ENCODE results near the gene SOAT2.

Gene SOAT2

DNA sequence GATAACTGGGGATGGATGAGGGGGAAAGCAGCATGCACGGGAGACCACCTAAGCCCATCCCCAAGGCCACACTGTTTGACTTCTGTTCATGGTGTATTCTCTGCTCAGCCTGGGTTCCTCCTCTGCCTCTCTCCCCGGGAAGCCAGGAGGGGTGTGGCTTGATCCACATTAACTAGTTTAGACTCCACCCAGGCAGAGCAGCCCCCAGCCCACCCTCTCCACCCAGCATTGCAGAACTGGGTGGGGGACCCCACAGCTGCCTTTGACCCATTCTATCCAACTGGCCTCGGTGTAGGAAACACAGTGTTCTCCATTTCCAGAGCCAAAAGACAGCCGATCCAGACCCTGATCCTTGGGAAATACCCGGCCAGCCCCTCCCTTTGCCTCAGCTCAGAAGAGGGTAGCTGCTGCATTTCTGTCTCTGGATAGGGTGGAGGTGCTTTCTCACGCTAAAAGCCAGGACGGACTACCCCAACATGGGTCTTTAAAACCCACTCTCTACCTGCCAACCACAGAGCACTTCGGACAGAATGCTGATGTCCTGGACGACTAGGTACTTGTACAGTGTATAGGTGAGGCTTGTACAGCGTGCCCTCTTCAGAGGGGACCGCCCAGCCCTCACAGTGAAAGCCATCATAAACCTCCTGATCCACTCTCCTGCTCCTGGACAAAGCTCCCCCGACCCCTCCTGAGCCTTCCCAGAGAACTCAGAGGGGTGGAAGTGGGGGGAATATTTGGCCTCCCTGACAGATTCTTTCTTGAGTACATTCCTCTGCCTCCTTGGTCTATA is 33.5 kb upstream of the SOAT2 start:
- Histone ChIP-seq H3K4me3 (ENCODE audit: insufficient read depth in 1 of 2, low read depth in 1 of 2, low read length in 2 of 2) (no peak overlapping the region), H3K36me3 (ENCODE audit: control insufficient read depth in 1 of 2, insufficient read depth in 2 of 2, low read depth in 1 of 2, low read length in 2 of 2) (peaks cover 37 to 65% of the 10 kb centered on the region in 2 experiments), H3K23ac (ENCODE audit: low read length in 2 of 2) (no peak overlapping the region), H4K8ac (ENCODE audit: low read length) (no peak overlapping the region), H2AFZ (ENCODE audit: low read depth, low read length) (no peak overlapping the region), H2BK5ac (ENCODE audit: low read depth, low read length, poor library complexity, severe bottlenecking) (no peak overlapping the region), H3K79me1 (replicated peaks; ENCODE audit: low read length, poor library complexity, severe bottlenecking) (peaks cover 18% of the 10 kb centered on the region), H2AK5ac (ENCODE audit: low read length, severe bottlenecking) (no peak overlapping the region), H2BK120ac (ENCODE audit: low read depth, low read length) (no peak overlapping the region), H3K4me2 (ENCODE audit: low read length, poor library complexity, severe bottlenecking) (no peak overlapping the region), H3K27ac (ENCODE audit: low read length, poor library complexity, severe bottlenecking) (no peak overlapping the region), H3K27me3 (ENCODE audit: control insufficient read depth in 1 of 2, insufficient read depth in 1 of 2, low read length in 2 of 2) (no peaks in the 10 kb centered on the region), H3K9ac (ENCODE audit: low read length) (peak overlapping the region; percentile 32), H3K4ac (ENCODE audit: low read depth in 1 of 2, low read length in 2 of 2) (no peak overlapping the region), H3K14ac (ENCODE audit: low read length in 2 of 2) (no peak overlapping the region), H3K18ac (ENCODE audit: low read depth in 1 of 2, low read length in 2 of 2) (no peak overlapping the region), H4K91ac (ENCODE audit: low read length) (peak overlapping the region; percentile 34), H2BK15ac (ENCODE audit: low read depth, poor library complexity, severe bottlenecking) (no peak overlapping the region), H3K9me3 (ENCODE audit: control insufficient read depth, low read length) (no peaks in the 10 kb centered on the region), H2BK12ac (ENCODE audit: low read length in 2 of 2) (no peak overlapping the region), H3K4me1 (ENCODE audit: control insufficient read depth, insufficient read depth, low read depth, low read length) (peaks cover 24% of the 10 kb centered on the region)
- 84% methylated on average over 7 of the region's 12 CpGs for WGBS
- DNase-seq, result no peak

DNA sequence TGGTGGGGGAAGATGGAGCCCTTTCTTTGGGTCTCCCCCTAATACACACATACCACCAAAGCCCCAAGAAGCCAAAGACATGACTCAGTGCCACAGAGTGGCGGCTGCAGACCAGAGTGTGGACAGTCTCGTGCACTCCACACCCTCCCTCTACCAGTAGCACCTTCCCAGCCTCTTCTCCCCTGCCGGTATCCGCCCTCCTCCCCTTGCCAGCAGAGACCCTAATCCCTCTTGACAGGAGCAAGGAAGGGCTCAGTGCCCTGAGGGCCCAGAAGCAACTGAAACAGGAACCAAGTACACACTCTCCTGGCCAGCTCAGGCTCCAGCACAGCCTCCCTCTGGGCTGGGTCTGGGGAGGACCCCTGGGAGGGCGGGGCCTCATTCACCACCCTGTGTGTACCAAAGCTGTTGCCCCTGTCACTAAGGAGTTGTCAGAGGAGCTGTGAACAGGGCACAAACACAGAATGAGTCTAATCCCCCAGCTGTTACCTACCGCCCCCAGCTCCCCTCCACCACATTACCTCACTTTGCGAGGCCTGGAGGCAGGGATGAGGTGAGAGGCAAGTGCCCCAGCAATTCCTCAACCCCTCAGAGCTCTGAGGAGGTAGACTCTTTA is 32.3 kb upstream of the SOAT2 start:
- WGBS, result 72% methylated on average over 6 of the region's 7 CpGs
- H4K91ac ChIP-seq (ENCODE audit: low read length), result peak overlapping the region; percentile 9
- DNase-seq, result no peak

DNA sequence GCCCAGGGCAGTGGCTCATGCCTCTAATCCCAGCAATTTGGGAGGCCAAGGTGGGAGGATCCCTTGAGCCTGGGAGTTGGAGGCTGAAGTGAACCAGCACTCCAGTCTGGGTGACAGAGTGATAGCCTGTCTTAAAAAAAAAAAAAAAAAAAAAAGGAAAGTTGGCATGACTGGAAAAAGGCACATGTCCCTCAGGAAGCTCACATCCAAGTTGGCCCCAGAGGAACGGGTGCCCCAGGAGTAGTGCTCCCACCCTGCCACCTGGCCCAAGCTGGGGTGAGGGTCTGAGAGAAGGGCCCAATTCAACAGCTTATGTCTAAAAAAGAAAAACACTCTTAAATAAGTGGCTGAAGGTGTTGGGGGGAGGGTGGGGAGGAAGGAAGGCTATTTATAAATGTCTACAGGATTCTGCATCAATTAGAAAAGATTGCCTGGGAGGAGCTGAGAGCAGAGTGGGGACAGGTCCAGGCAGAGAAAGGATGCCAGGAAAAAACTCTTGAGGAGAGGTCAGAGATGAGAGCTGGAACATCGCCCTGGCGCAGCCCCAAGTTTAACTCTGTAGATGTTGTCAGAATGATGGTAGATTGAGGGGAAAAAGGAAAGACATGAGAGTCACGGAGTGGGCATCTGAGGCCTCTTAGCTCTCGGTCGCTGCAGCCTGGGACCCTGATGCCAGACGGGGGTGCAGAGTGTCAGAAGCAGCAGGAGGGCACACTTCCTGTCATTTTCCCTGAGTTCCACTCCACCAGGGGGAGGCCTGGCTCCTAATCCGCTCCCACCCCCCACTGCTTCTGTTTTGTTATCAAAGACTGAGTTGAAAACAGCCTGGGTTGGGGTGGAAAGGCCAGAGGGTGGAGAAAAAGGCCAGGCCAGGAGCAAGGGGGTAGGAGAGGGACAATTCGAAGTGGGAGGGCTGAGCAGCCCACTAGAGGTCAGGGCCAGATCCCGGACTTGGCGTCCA is 31.4 kb upstream of the SOAT2 start:
- Histone ChIP-seq H2BK120ac (ENCODE audit: low read depth, low read length) (no peak overlapping the region), H2BK5ac (ENCODE audit: low read depth, low read length, poor library complexity, severe bottlenecking) (no peak overlapping the region), H2BK15ac (ENCODE audit: low read depth, poor library complexity, severe bottlenecking) (peak overlapping the region; percentile 68), H3K9ac (ENCODE audit: low read length) (peak overlapping the region; percentile 62), H3K27ac (ENCODE audit: low read length, poor library complexity, severe bottlenecking) (no peak overlapping the region), H3K27me3 (ENCODE audit: control insufficient read depth in 1 of 2, insufficient read depth in 1 of 2, low read length in 2 of 2) (no peaks in the 10 kb centered on the region), H3K18ac (ENCODE audit: low read depth in 1 of 2, low read length in 2 of 2) (peak overlapping the region in 1 of 2 experiments; percentile 63), H3K14ac (ENCODE audit: low read length in 2 of 2) (no peak overlapping the region), H3K4me2 (ENCODE audit: low read length, poor library complexity, severe bottlenecking) (no peak overlapping the region), H3K4me1 (ENCODE audit: control insufficient read depth, insufficient read depth, low read depth, low read length) (peaks cover 17% of the 10 kb centered on the region), H2AK5ac (ENCODE audit: low read length, severe bottlenecking) (no peak overlapping the region), H3K4me3 (ENCODE audit: insufficient read depth in 1 of 2, low read depth in 1 of 2, low read length in 2 of 2) (peak overlapping the region in 1 of 2 experiments; percentile 15), H3K4ac (ENCODE audit: low read depth in 1 of 2, low read length in 2 of 2) (peak overlapping the region in 1 of 2 experiments; percentile 41), H4K8ac (ENCODE audit: low read length) (peak overlapping the region; percentile 12), H3K36me3 (ENCODE audit: control insufficient read depth in 1 of 2, insufficient read depth in 2 of 2, low read depth in 1 of 2, low read length in 2 of 2) (peaks cover 40 to 64% of the 10 kb centered on the region in 2 experiments), H3K23ac (ENCODE audit: low read length in 2 of 2) (no peak overlapping the region), H3K79me1 (replicated peaks; ENCODE audit: low read length, poor library complexity, severe bottlenecking) (peaks cover 28% of the 10 kb centered on the region), H2AFZ (ENCODE audit: low read depth, low read length) (no peak overlapping the region), H4K91ac (ENCODE audit: low read length) (no peak overlapping the region), H2BK12ac (ENCODE audit: low read length in 2 of 2) (peak overlapping the region in 1 of 2 experiments; percentile 69), H3K9me3 (ENCODE audit: control insufficient read depth, low read length) (no peaks in the 10 kb centered on the region)
- WGBS, result 51% methylated on average over 10 of the region's 11 CpGs
- no peak for DNase-seq

More for the DNA sequence above, 32.3 kb upstream of the SOAT2 start:
- peak overlapping the region; percentile 27 for H4K8ac ChIP-seq (ENCODE audit: low read length)
- H3K36me3 ChIP-seq (ENCODE audit: control insufficient read depth in 1 of 2, insufficient read depth in 2 of 2, low read depth in 1 of 2, low read length in 2 of 2), result peaks cover 39 to 65% of the 10 kb centered on the region in 2 experiments
- H2AFZ ChIP-seq (ENCODE audit: low read depth, low read length), result no peak overlapping the region
- H2BK12ac ChIP-seq (ENCODE audit: low read length in 2 of 2), result peak overlapping the region; percentile 60 to 69
- no peaks in the 10 kb centered on the region for H3K9me3 ChIP-seq (ENCODE audit: control insufficient read depth, low read length)
- H3K4me3 ChIP-seq (ENCODE audit: insufficient read depth in 1 of 2, low read depth in 1 of 2, low read length in 2 of 2), result no peak overlapping the region
- no peak overlapping the region for H2BK15ac ChIP-seq (ENCODE audit: low read depth, poor library complexity, severe bottlenecking)
- H3K79me1 ChIP-seq (replicated peaks; ENCODE audit: low read length, poor library complexity, severe bottlenecking), result peaks cover 27% of the 10 kb centered on the region
- H3K4me1 ChIP-seq (ENCODE audit: control insufficient read depth, insufficient read depth, low read depth, low read length), result peaks cover 23% of the 10 kb centered on the region
- H3K4me2 ChIP-seq (ENCODE audit: low read length, poor library complexity, severe bottlenecking), result no peak overlapping the region
- H3K9ac ChIP-seq (ENCODE audit: low read length), result peak overlapping the region; percentile 62
- H3K27ac ChIP-seq (ENCODE audit: low read length, poor library complexity, severe bottlenecking), result no peak overlapping the region
- no peak overlapping the region for H2BK120ac ChIP-seq (ENCODE audit: low read depth, low read length)
- H2BK5ac ChIP-seq (ENCODE audit: low read depth, low read length, poor library complexity, severe bottlenecking), result no peak overlapping the region
- H3K23ac ChIP-seq (ENCODE audit: low read length in 2 of 2), result no peak overlapping the region
- H3K18ac ChIP-seq (ENCODE audit: low read depth in 1 of 2, low read length in 2 of 2), result peak overlapping the region in 1 of 2 experiments; percentile 0
- peak overlapping the region in 1 of 2 experiments; percentile 20 for H3K4ac ChIP-seq (ENCODE audit: low read depth in 1 of 2, low read length in 2 of 2)
- no peak overlapping the region for H2AK5ac ChIP-seq (ENCODE audit: low read length, severe bottlenecking)
- no peaks in the 10 kb centered on the region for H3K27me3 ChIP-seq (ENCODE audit: control insufficient read depth in 1 of 2, insufficient read depth in 1 of 2, low read length in 2 of 2)
- H3K14ac ChIP-seq (ENCODE audit: low read length in 2 of 2), result no peak overlapping the region
